ENCODE data around the gene AP4B1.

Gene AP4B1

DNA sequence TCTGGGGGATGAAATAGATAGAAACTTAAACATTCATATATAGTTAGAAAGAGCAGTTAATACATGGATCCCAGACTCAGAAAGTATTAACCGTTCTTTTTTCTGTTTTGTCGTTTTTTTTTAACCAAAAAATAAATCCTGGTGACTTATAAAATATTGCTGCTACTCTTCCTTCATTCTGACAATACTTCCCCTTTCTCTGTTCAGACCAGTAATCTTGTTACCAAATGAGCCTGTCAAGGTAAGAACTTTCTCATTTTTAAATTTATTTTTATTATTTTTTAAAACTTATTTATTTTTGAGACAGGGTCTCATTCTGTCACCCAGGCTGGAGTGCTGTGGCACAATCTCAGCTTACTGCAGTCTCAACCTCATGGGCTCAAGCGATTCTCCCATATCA, 46.8 kb downstream of the AP4B1 start (continued):
- no peak for TF ChIP-seq CSRNP3 (CRISPR knock-in tag; IDR thresholded peaks at IDR 0.05)
- TF ChIP-seq ESRRG (CRISPR knock-in tag; IDR thresholded peaks at IDR 0.05), result no peak

DNA sequence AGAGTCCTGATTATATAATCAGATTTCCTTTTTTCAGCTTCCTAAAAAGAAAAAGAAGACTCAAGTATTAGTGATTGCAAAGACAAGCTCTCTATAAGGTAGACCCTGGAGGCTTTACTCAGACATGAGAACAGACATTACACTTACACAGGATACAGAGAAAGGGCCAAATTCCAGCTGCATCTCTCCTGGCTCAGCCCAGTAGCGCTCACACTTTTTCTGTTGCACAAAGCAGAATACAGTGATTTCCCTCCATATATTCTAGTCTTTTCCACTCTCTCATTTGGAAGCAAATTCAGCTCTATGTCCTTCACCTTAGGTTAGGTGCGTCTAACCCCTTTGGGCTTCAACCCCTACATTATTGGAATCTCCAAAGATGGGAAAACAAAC, 48.2 kb downstream of the AP4B1 start:
- TF ChIP-seq CSRNP3 (CRISPR knock-in tag; IDR thresholded peaks at IDR 0.05) (no peak), TOX (CRISPR knock-in tag; IDR thresholded peaks at IDR 0.05; ENCODE audit: borderline replicate concordance) (no peak), TCF4 (CRISPR knock-in tag; IDR thresholded peaks at IDR 0.05; ENCODE audit: borderline replicate concordance) (no peak), ZNF565 (CRISPR knock-in tag; conservative IDR thresholded peaks at IDR 0.05; ENCODE audit: low read depth) (no peak), ZNF8 (CRISPR knock-in tag; IDR thresholded peaks at IDR 0.05) (no peak), BACH2 (CRISPR knock-in tag; IDR thresholded peaks at IDR 0.05; ENCODE audit: borderline replicate concordance) (no peak), PPARA (CRISPR knock-in tag; IDR thresholded peaks at IDR 0.05; ENCODE audit: borderline replicate concordance) (no peak), ZFP3 (CRISPR knock-in tag; IDR thresholded peaks at IDR 0.05) (no peak), PATZ1 (CRISPR knock-in tag; IDR thresholded peaks at IDR 0.05; ENCODE audit: borderline replicate concordance) (no peak), CSDC2 (CRISPR knock-in tag; IDR thresholded peaks at IDR 0.05) (no peak), ARNTL (CRISPR knock-in tag; IDR thresholded peaks at IDR 0.05; ENCODE audit: borderline replicate concordance, low read depth) (no peak), ZNF70 (CRISPR knock-in tag; IDR thresholded peaks at IDR 0.05) (no peak), SNAI2 (CRISPR knock-in tag; IDR thresholded peaks at IDR 0.05) (no peak), ZFP30 (CRISPR knock-in tag; IDR thresholded peaks at IDR 0.05) (no peak), ESRRG (CRISPR knock-in tag; IDR thresholded peaks at IDR 0.05) (no peak)
- TF ChIP-seq, protein P1, sequence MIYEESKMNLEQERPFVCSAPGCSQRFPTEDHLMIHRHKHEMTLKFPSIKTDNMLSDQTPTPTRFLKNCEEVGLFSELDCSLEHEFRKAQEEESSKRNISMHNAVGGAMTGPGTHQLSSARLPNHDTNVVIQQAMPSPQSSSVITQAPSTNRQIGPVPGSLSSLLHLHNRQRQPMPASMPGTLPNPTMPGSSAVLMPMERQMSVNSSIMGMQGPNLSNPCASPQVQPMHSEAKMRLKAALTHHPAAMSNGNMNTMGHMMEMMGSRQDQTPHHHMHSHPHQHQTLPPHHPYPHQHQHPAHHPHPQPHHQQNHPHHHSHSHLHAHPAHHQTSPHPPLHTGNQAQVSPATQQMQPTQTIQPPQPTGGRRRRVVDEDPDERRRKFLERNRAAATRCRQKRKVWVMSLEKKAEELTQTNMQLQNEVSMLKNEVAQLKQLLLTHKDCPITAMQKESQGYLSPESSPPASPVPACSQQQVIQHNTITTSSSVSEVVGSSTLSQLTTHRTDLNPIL (CRISPR knock-in tag; IDR thresholded peaks at IDR 0.05; ENCODE audit: low read depth), result no peak
- TF ChIP-seq, protein P2, sequence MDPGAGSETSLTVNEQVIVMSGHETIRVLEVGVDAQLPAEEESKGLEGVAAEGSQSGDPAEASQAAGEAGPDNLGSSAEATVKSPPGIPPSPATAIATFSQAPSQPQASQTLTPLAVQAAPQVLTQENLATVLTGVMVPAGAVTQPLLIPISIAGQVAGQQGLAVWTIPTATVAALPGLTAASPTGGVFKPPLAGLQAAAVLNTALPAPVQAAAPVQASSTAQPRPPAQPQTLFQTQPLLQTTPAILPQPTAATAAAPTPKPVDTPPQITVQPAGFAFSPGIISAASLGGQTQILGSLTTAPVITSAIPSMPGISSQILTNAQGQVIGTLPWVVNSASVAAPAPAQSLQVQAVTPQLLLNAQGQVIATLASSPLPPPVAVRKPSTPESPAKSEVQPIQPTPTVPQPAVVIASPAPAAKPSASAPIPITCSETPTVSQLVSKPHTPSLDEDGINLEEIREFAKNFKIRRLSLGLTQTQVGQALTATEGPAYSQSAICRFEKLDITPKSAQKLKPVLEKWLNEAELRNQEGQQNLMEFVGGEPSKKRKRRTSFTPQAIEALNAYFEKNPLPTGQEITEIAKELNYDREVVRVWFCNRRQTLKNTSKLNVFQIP (CRISPR knock-in tag; IDR thresholded peaks at IDR 0.05; ENCODE audit: borderline replicate concordance, low read depth), result no peak
- ATAC-seq, result no peak

- ATAC-seq, result no peak
- TF ChIP-seq TOX (CRISPR knock-in tag; IDR thresholded peaks at IDR 0.05; ENCODE audit: borderline replicate concordance) (no peak), OSR1 (CRISPR knock-in tag; IDR thresholded peaks at IDR 0.05) (no peak), ISL1 (CRISPR knock-in tag; IDR thresholded peaks at IDR 0.05) (no peak), ZFP30 (CRISPR knock-in tag; IDR thresholded peaks at IDR 0.05) (no peak)
Observed at GRCh38 chr1:113855630-113856400, 48.8 kb downstream of the AP4B1 start.

DNA sequence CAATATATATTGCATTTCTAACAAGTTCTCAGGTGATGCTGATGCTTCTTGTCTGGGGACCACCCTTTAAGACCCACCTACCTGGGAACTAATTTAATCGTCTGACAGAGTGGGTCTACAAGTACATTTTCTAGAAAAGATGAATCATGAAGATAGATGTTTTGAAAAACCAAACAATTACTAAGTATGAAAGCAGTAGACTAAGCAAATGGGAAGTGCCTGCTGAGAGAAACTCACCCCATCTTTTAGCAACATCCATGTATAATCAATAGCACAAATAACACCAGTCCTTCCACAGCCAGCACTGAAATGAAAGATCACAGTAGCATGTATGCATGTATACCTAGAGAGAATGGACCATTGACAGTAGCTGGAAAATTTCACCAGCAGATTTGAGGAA, 50.4 kb downstream of the AP4B1 start:
- no peak for ATAC-seq
- TF ChIP-seq, protein P1 (CRISPR knock-in tag; IDR thresholded peaks at IDR 0.05; ENCODE audit: low read depth), result no peak
- TF ChIP-seq, protein P2 (CRISPR knock-in tag; IDR thresholded peaks at IDR 0.05; ENCODE audit: borderline replicate concordance, low read depth), result no peak
- no peak for TF ChIP-seq TSHZ2 (CRISPR knock-in tag; IDR thresholded peaks at IDR 0.05)
- TF ChIP-seq ARNTL (CRISPR knock-in tag; IDR thresholded peaks at IDR 0.05; ENCODE audit: borderline replicate concordance, low read depth), result no peak
- TF ChIP-seq RARB (CRISPR knock-in tag; IDR thresholded peaks at IDR 0.05), result no peak
- TF ChIP-seq ESRRG (CRISPR knock-in tag; IDR thresholded peaks at IDR 0.05), result no peak
- no peak for TF ChIP-seq ZNF70 (CRISPR knock-in tag; IDR thresholded peaks at IDR 0.05)
- no peak for TF ChIP-seq GLIS3 (CRISPR knock-in tag; IDR thresholded peaks at IDR 0.05)

Measured in SK-N-SH treated with all-trans-retinoic acid at 6 μM for 48 hours (cell line).